Measurements from ENCODE around the gene MACO1.
A peak's percentile ranks its signal among the peaks of the same experiment; 100 is the strongest.

MACO1 gene

DNA sequence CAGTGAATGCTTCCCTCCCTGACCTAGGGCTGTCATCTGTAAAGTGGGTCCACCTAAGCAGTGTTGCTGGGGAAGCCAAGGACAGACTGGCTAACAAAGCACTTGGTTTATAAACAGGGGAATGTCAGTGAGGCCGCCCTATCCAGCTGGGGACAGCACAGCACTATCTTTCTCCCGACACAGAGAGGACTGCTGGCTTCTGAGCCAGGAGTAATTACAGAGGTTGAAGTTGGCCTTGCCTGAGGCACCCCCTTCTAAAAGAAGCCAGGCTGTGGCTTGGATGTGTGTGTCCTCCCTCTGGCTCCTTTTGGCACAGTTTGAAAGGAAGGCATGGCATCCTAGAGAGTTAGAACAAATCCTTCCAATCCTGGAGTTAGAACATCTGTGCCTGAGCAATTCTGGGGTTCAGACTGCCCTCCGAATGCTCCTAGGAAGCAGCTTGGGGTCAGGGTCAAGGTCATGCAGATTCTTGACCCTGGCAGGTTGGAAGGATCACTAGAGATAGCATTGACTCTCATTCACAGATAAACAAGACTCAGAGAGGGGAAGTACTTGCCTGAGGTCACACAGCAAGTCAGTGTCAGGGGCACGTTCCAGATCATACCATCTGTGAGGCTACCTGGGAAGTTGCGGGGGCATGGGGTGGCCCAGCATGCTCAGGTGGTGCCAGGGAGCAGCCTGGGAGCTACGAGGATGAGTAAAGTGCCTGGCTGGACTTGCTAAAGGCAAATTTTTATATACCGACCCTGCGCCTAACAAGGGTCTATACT is 111.4 kb downstream of the MACO1 start:
- no peak for DNase-seq
- Histone ChIP-seq H4K20me1 (ENCODE audit: insufficient read depth, low read length) (no peaks in the 10 kb centered on the region), H3K9me3 (replicated peaks; ENCODE audit: insufficient read depth, low read length) (no peaks in the 10 kb centered on the region), H3K4me2 (ENCODE audit: low read depth, low read length) (no peak overlapping the region), H3K4me1 (ENCODE audit: low read length) (peaks cover 25% of the 10 kb centered on the region), H3K27me3 (replicated peaks; ENCODE audit: insufficient read depth, low read length) (no peaks in the 10 kb centered on the region), H3K9ac (ENCODE audit: low read length) (no peak overlapping the region), H3K27ac (ENCODE audit: low read length) (no peak overlapping the region), H3F3A (ENCODE audit: insufficient read depth, low read length) (no peaks in the 10 kb centered on the region; the same call in none of the 2 replicates), H3K36me3 (replicated peaks; ENCODE audit: insufficient read depth, low read length) (no peaks in the 10 kb centered on the region), H2AFZ (ENCODE audit: low read length) (no peak overlapping the region), H3K9me2 (replicated peaks; ENCODE audit: insufficient read depth, low read length) (no peaks in the 10 kb centered on the region), H3K79me2 (ENCODE audit: low read length) (peaks cover 34% of the 10 kb centered on the region), H3K4me3 (ENCODE audit: low read length) (no peak overlapping the region)
- no peak for TF ChIP-seq EZH2phosphoT487 (IDR thresholded peaks at IDR 0.05; ENCODE audit: low read length)
- TF ChIP-seq EZH2 (optimal IDR thresholded peaks at IDR 0.05; ENCODE audit: low read depth, low read length): no peak
- TF ChIP-seq, protein P1, sequence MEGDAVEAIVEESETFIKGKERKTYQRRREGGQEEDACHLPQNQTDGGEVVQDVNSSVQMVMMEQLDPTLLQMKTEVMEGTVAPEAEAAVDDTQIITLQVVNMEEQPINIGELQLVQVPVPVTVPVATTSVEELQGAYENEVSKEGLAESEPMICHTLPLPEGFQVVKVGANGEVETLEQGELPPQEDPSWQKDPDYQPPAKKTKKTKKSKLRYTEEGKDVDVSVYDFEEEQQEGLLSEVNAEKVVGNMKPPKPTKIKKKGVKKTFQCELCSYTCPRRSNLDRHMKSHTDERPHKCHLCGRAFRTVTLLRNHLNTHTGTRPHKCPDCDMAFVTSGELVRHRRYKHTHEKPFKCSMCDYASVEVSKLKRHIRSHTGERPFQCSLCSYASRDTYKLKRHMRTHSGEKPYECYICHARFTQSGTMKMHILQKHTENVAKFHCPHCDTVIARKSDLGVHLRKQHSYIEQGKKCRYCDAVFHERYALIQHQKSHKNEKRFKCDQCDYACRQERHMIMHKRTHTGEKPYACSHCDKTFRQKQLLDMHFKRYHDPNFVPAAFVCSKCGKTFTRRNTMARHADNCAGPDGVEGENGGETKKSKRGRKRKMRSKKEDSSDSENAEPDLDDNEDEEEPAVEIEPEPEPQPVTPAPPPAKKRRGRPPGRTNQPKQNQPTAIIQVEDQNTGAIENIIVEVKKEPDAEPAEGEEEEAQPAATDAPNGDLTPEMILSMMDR (IDR thresholded peaks at IDR 0.05; ENCODE audit: low read length): no peak

GRCh38 chr1:25543005-25543424 is 112.3 kb downstream of the MACO1 start:
- Histone ChIP-seq H3K27me3 (replicated peaks; ENCODE audit: insufficient read depth, low read length) (no peaks in the 10 kb centered on the region), H3K27ac (ENCODE audit: low read length) (no peak overlapping the region), H3K79me2 (ENCODE audit: low read length) (peaks cover 42% of the 10 kb centered on the region), H3K9me3 (replicated peaks; ENCODE audit: insufficient read depth, low read length) (no peaks in the 10 kb centered on the region), H3K9me2 (replicated peaks; ENCODE audit: insufficient read depth, low read length) (no peaks in the 10 kb centered on the region), H3K4me2 (ENCODE audit: low read depth, low read length) (peak overlapping the region; percentile 78), H3K4me3 (ENCODE audit: low read length) (peak overlapping the region; percentile 37; the same call in 1 of the 2 replicates), H2AFZ (ENCODE audit: low read length) (peak overlapping the region; percentile 87), H3K36me3 (replicated peaks; ENCODE audit: insufficient read depth, low read length) (no peaks in the 10 kb centered on the region), H4K20me1 (ENCODE audit: insufficient read depth, low read length) (no peaks in the 10 kb centered on the region), H3K9ac (ENCODE audit: low read length) (peak overlapping the region; percentile 15; the same call in 1 of the 2 replicates), H3K4me1 (ENCODE audit: low read length) (peaks cover 32% of the 10 kb centered on the region), H3F3A (ENCODE audit: insufficient read depth, low read length) (peaks cover 7% of the 10 kb centered on the region)
- no peak for DNase-seq
- TF ChIP-seq EZH2phosphoT487 (IDR thresholded peaks at IDR 0.05; ENCODE audit: low read length): no peak

GRCh38 chr1:25543425-25544242 is 112.9 kb downstream of the MACO1 start, which contains the start of gene LDLRAP1:
Gene LDLRAP1, plus strand, starts transcription at chr1:25543606. Its CDS starts 93 bp downstream, at chr1:25543699.
- no peaks in the 10 kb centered on the region for H3K9me3 ChIP-seq (replicated peaks; ENCODE audit: insufficient read depth, low read length)
- peak; percentile 78 for DNase-seq
- H3K79me2 ChIP-seq (ENCODE audit: low read length): peaks cover 43% of the 10 kb centered on the region
- no peaks in the 10 kb centered on the region for H3K27me3 ChIP-seq (replicated peaks; ENCODE audit: insufficient read depth, low read length)
- TF ChIP-seq, protein P1 (IDR thresholded peaks at IDR 0.05; ENCODE audit: low read length): no peak
- TF ChIP-seq EZH2 (optimal IDR thresholded peaks at IDR 0.05; ENCODE audit: low read depth, low read length): no peak
- H3F3A ChIP-seq (ENCODE audit: insufficient read depth, low read length): peaks cover 13% of the 10 kb centered on the region
- peak within 1 kb of the TSS; percentile 87 for H2AFZ ChIP-seq (ENCODE audit: low read length)
- peaks cover 37% of the 10 kb centered on the region for H3K4me1 ChIP-seq (ENCODE audit: low read length)
- H3K9me2 ChIP-seq (replicated peaks; ENCODE audit: insufficient read depth, low read length): no peaks in the 10 kb centered on the region
- H3K4me2 ChIP-seq (ENCODE audit: low read depth, low read length): peak within 1 kb of the TSS; percentile 98
- peak within 1 kb of the TSS; percentile 89 for H3K9ac ChIP-seq (ENCODE audit: low read length)
- H4K20me1 ChIP-seq (ENCODE audit: insufficient read depth, low read length): no peaks in the 10 kb centered on the region
- no peaks in the 10 kb centered on the region for H3K36me3 ChIP-seq (replicated peaks; ENCODE audit: insufficient read depth, low read length)
- peak within 1 kb of the TSS; percentile 91 for H3K4me3 ChIP-seq (ENCODE audit: low read length)
- H3K27ac ChIP-seq (ENCODE audit: low read length): peak within 1 kb of the TSS; percentile 39; the same call in 1 of the 2 replicates

Data from MM.1S (cell line).